A673 (cell line): Measurements from ENCODE around the gene PEA15.

Experiments used
- CTCF ChIP-seq: fragments of 300-800, 200-600 bp; sonication (generic); conservative IDR thresholded peaks from 2 replicates; pipeline ENCODE4 v1.5.1; 2017; ENCODE audit warnings: low read depth, mild to moderate bottlenecking, antibody characterized with exemption, low read length, moderate library complexity, mixed read lengths
- EZH2 ChIP-seq: fragments of 200-600 bp; sonication (generic); IDR thresholded peaks from 2 replicates; pipeline ENCODE4 v1.6.1; 2017; ENCODE audit warnings: borderline replicate concordance, low read depth, mild to moderate bottlenecking, mixed read lengths, antibody characterized with exemption, low read length; ENCODE audit not compliant: poor library complexity, severe bottlenecking

- TF ChIP-seq CTCF: no peak
- TF ChIP-seq EZH2: no peak
These were observed at the start of gene PEA15 for GRCh38 chr1:160205242-160206035.
